Vagina (tissue), 2 donors: Measurements from ENCODE around the gene HYAL1. TPM values are rescaled to one million over a fixed set of nuclear protein-coding genes. Genes with fewer than 3 reads are reported as not detected.

Source experiments
- DNase-seq, 2 donors: peaks; one replicate each; pipeline ENCODE4 v3.0.0-alpha.2; 2017; ENCODE audit errors: extremely low spot score in 2 of 2
- H3K27ac ChIP-seq: fragments of 200-600 bp; sonication (generic); one replicate; pipeline ENCODE4 v1.5.1; 2019
- H3K27me3 ChIP-seq: fragments of 200-600 bp; sonication (generic); one replicate; pipeline ENCODE4 v1.5.1; 2019
- H3K36me3 ChIP-seq, 2 donors: fragments of 200-600 bp; sonication (generic); one replicate each; pipeline ENCODE4 v1.5.1; 2017 to 2019
- H3K4me1 ChIP-seq: fragments of 200-600 bp; sonication (generic); one replicate; pipeline ENCODE4 v1.5.1; 2019
- H3K4me3 ChIP-seq, 2 donors: fragments of 200-600 bp; sonication (generic); 1 replicate in 1 of 2; 2 replicates in 1 of 2; pipeline ENCODE4 v1.5.1; 2016 to 2019
- H3K9me3 ChIP-seq: fragments of 200-600 bp; sonication (generic); one replicate; pipeline ENCODE4 v1.5.1; 2019
- CTCF ChIP-seq, 3 experiments: fragments of 450-650 bp in 2 of 3; fragments of 200-600 bp in 1 of 3; sonication (generic) in 1 of 3; IDR thresholded peaks; one replicate each; pipeline ENCODE4 v1.5.1; 2017 to 2019; ENCODE audit warnings: antibody characterized with exemption in 3 of 3, mild to moderate bottlenecking in 2 of 3, moderate library complexity in 2 of 3
- POLR2A ChIP-seq, 2 donors: fragments of 450-650 bp; IDR thresholded peaks; one replicate each; pipeline ENCODE4 v1.6.1; 2017; ENCODE audit warnings: antibody characterized with exemption in 2 of 2, mild to moderate bottlenecking in 2 of 2, moderate library complexity in 2 of 2
- POLR2AphosphoS5 ChIP-seq, 2 donors: sonication (generic); formaldehyde crosslinking; IDR thresholded peaks; one replicate each; pipeline ENCODE4 v1.9.0; 2017; ENCODE audit warnings: antibody characterized with exemption in 2 of 2, mild to moderate bottlenecking in 2 of 2, low read depth in 1 of 2; ENCODE audit not compliant: insufficient read depth in 1 of 2
- intact Hi-C: fragments of 100-400 bp; cut with DNase I; formaldehyde crosslinking; loops from one replicate; pipeline ENCODE4 v1.15.1; 2023
- total RNA-seq: library from RNA; depleted of rRNA; stranded (reverse); fragments of >200 nt; gene quantifications from one replicate; pipeline ENCODE4 v1.2.3, GENCODE V29; 2016

HYAL1 gene
- total RNA-seq, 1 donor from 2014 or later, result 17.7 TPM

- Histone ChIP-seq H3K27me3 (no peaks in the 10 kb centered on the region), H3K36me3 (no peaks in the 10 kb centered on the region), H3K4me3 (no peak overlapping the region), H3K27ac (peak overlapping the region; percentile 99), H3K4me1 (peaks cover 55% of the 10 kb centered on the region), H3K9me3 (no peaks in the 10 kb centered on the region)
- no peak for TF ChIP-seq POLR2AphosphoS5 (IDR thresholded peaks at IDR 0.05; ENCODE audit: insufficient read depth in 1 of 2, low read depth in 1 of 2)
- no peak for TF ChIP-seq CTCF (IDR thresholded peaks at IDR 0.05)
- TF ChIP-seq POLR2A (IDR thresholded peaks at IDR 0.05), result no peak
- DNase-seq, result no peak
- intact Hi-C loops, result no loop called here
These were observed 38.7 kb upstream of the HYAL1 start for GRCh38 chr3:50341996-50342650.

GRCh38 chr3:50341537-50341936, 38.2 kb upstream of the HYAL1 start:
- TF ChIP-seq CTCF (IDR thresholded peaks at IDR 0.05) (no peak), POLR2A (IDR thresholded peaks at IDR 0.05) (no peak), POLR2AphosphoS5 (IDR thresholded peaks at IDR 0.05; ENCODE audit: insufficient read depth in 1 of 2, low read depth in 1 of 2) (no peak)
- H3K4me3 ChIP-seq, result peak overlapping the region; percentile 51 to 60
- H3K9me3 ChIP-seq, result no peaks in the 10 kb centered on the region
- no peaks in the 10 kb centered on the region for H3K36me3 ChIP-seq
- H3K27me3 ChIP-seq, result no peaks in the 10 kb centered on the region
- DNase-seq, result no peak
- peak overlapping the region; percentile 99 for H3K27ac ChIP-seq
- intact Hi-C loops, result no loop called here
- H3K4me1 ChIP-seq, result peaks cover 59% of the 10 kb centered on the region

GRCh38 chr3:50340448-50341329, 37.3 kb upstream of the HYAL1 start, which contains the start of gene RASSF1:
RASSF1 (minus strand) TSS chr3:50340836; CDS start chr3:50340805, 31 bp downstream.
- intact Hi-C loops, result no loop called here
- Histone ChIP-seq H3K27me3 (no peaks in the 10 kb centered on the region), H3K9me3 (no peaks in the 10 kb centered on the region), H3K4me3 (peak within 1 kb of the TSS; percentile 51 to 60), H3K27ac (peak within 1 kb of the TSS; percentile 99), H3K4me1 (peaks cover 61% of the 10 kb centered on the region), H3K36me3 (no peaks in the 10 kb centered on the region)
- TF ChIP-seq CTCF (IDR thresholded peaks at IDR 0.05) (no peak), POLR2AphosphoS5 (IDR thresholded peaks at IDR 0.05; ENCODE audit: insufficient read depth in 1 of 2, low read depth in 1 of 2) (peak; percentile 11 to 79), POLR2A (IDR thresholded peaks at IDR 0.05) (peak in 1 of 2 donors; percentile 69)
- no peak for DNase-seq

GRCh38 chr3:50340147-50340447, 36.7 kb upstream of the HYAL1 start:
- H3K9me3 ChIP-seq, result no peaks in the 10 kb centered on the region
- H3K4me3 ChIP-seq, result peak overlapping the region; percentile 51 to 60
- peak overlapping the region; percentile 99 for H3K27ac ChIP-seq
- intact Hi-C loops, result no loop called here
- peaks cover 61% of the 10 kb centered on the region for H3K4me1 ChIP-seq
- no peaks in the 10 kb centered on the region for H3K27me3 ChIP-seq
- TF ChIP-seq CTCF (IDR thresholded peaks at IDR 0.05) (no peak), POLR2A (IDR thresholded peaks at IDR 0.05) (no peak), POLR2AphosphoS5 (IDR thresholded peaks at IDR 0.05; ENCODE audit: insufficient read depth in 1 of 2, low read depth in 1 of 2) (no peak)
- no peak for DNase-seq
- no peaks in the 10 kb centered on the region for H3K36me3 ChIP-seq
